GM19438 (cell line): Measurements from ENCODE around the gene HOXC10.

Source experiments
- ATAC-seq: cut with Tn5 transposase; IDR thresholded peaks from one replicate; pipeline ENCODE4 v1.9.1; 2021; ENCODE audit warnings: low read depth; ENCODE audit not compliant: unreplicated experiment

HOXC10 gene

DNA sequence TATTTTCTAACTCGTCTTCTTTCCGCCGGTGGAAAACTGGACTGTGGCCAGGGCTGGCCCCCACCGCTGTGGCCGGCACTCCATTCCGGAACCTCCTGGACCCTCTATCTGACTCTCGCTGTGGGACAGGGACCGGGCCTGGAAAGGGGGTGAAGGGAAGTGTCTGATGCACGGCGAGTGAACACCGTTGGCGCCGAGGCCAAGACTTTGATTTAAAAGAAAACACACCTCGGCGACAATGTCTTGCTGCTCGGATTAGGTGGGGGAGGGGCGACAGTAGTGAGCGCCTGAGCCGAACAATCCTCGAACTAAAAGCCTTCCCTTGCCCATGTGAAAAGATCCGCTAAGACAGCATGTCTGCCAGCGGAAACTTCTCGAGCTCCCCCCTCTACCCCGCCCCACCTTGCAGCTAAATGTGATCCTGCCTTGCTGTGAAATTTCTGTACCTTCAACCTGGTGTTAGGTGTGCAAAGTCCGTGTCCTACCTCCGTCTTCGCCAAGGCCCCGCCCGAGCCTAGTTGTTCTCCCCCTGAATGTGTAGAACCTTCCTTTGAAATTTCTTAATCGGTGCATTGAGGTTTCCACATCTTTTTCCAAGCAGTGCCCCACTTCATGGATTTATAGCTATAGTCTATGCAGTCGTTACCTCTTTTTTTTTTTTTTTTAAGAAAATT is 9.3 kb upstream of the HOXC10 start:
- no peak for ATAC-seq

- no peak for ATAC-seq
These were observed 8.6 kb upstream of the HOXC10 start for GRCh38 chr12:53976172-53976822.

DNA sequence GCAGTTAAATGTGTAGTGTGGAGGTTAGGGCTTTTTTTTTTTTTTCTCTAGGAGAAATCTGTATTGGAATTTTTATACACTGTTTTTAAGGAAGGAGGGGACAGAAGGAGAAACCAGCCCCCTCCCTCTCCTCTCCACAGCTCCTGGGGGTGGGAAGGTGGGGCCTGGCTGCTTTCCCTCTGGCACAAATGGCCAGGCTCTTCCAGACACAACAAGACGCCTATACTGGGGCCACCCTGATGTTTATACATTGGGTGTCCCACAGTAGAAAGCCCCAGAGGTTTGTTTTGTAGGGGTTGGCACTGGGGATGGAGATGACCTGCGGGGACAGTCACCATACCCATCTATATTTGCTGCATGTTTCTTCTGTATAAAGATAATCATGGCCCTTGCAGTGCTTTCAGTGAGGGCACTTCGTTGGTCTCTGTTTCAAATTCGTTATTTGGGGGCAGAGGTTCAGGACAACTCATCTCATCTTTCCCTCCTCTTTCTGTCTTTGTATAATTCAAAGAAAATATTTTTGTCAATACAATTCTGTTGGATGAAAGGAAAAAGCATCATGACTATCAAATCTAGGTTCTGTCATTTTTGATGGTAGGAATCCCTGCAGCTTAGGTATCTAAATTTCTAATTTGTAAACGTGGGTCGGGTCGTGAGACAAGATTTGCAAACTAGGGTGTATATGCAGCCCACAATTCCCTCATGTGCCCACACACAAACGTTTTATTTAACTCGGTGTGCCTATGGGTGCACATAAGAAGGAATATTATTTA is 7.9 kb upstream of the HOXC10 start:
- ATAC-seq: no peak

- ATAC-seq: no peak
These were observed 7.1 kb upstream of the HOXC10 start for GRCh38 chr12:53977596-53978445.

GRCh38 chr12:53978477-53979356 is 6.2 kb upstream of the HOXC10 start:
- ATAC-seq: no peak

DNA sequence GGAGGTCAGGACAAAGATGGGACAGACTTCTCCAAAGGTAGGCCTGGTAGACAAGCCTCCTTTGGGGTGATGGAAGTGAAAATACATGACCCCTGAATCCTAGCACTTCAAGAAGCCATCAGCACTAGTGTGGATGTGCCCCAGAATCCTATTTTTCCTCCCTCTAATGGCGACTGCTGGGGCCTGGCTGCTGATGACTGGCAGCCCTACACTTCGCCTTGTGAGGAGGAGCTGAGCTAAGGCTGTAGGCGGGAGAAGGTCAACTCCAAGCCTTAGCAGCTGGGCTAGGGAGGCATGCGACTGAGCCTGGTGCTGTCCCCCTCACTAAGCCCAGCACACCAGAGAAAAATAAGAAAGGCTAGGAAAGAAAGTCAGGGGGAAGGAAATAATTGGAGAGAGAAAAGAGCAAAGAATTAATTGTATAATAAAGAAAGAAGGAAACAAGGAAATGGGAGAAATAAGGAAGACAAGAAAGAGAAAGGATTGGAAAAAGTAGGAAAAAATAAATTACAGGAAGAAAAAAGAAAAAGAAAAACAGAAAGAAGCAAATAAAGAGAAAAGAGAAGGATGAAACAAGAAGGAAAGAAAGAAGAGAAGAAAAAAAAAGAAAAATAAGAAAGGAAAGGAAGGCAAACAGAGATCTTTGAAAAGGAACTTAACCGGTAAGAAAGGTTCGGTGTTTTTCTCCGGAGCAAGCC is 4.7 kb upstream of the HOXC10 start:
- ATAC-seq: no peak

DNA sequence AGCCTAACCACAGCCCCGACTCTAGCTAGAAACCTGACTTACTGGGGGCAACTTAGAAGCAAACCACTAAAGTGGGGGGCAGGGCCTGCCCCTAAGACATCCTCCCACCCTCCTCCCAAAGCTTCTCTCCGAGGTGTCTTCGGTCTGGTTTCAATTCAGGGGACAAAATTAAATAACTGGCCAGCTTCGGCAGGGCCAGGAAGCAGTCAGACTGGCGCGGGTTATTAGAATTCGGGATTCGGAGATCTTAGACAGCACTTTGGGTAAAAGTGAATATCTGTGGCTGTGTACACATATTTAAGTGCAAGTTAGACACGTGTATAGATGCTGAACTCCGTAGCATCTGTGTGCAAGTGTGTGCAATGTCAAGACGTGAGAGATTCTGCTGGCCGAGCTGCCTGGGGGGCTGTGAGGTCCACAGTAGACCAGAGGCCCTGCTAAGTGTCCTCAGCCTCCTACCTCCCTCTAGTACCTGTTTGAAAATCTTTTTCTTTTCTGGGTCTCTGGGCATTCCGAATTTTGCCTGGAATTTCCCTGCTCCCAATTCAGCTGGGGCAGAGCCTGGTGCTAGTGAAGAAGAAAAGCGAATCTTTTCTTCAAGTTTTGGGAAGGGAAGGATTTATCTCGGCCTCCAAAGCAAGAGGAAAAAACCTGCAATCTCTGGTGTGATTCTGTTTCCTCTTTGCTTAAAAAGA is 4.0 kb upstream of the HOXC10 start:
- no peak for ATAC-seq

GRCh38 chr12:53981634-53982565 is 3.0 kb upstream of the HOXC10 start:
- no peak for ATAC-seq

DNA sequence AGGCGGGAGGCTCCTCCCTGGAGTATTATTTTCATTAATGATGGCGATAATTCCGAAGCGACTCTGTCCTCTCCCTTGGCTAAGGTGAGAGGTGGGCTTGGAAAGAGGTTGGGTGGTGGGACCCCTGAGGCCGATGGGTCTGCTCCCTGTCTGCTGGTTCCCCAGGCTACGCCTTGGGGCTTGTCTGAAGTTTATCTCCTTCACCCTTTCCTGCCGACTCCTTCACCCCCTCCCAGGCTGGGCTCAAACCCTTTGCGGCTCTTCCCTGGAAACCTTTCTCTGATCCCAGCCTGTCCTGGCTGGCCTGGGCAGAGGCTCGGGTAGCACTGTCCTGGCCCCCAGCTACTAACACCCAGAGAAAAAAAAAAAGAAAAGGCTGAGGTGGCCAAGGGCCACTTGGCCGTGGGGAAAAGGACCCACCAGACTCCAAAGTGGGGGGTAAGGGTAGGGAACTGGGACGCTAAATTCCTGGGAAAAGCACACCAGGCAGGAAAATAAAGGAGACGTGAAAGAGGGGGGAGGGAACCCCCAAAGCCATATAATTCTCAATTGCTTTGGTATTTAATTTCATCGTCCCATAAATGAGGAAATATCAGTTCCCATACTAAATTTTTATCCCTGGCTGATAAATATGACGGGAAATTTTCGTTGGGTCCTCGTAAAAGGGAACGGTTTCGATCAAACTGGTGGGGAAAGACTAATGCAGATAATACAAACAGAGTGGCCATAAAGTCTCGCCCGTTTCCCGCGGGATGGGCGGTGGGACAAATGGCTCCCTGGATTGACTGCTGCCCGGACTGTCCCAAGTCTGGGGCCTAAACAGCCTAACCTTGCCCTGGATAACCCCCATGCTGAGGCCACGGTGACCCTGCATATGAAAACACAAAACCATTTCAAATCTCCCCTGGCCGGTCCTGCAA is 2.0 kb upstream of the HOXC10 start:
- ATAC-seq: no peak

DNA sequence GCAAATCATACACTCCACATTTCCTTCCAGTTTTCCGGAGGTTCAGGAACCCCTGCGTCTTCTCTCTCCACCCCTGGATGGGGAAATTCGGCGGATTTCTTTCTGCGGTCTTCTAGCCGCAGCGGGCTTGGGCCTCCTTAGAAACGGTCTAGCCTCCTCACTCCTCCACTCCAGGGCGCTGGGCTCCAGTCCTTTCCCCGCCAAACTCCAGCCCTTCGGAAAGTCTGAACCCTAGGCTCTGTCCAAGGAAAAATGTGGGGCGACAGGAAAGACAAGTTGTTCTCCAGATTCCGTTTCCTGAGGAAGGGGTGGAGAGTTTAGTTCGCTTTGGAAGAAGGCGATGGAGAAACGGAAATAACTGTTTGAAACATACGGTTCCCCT is 1.4 kb upstream of the HOXC10 start:
- no peak for ATAC-seq

DNA sequence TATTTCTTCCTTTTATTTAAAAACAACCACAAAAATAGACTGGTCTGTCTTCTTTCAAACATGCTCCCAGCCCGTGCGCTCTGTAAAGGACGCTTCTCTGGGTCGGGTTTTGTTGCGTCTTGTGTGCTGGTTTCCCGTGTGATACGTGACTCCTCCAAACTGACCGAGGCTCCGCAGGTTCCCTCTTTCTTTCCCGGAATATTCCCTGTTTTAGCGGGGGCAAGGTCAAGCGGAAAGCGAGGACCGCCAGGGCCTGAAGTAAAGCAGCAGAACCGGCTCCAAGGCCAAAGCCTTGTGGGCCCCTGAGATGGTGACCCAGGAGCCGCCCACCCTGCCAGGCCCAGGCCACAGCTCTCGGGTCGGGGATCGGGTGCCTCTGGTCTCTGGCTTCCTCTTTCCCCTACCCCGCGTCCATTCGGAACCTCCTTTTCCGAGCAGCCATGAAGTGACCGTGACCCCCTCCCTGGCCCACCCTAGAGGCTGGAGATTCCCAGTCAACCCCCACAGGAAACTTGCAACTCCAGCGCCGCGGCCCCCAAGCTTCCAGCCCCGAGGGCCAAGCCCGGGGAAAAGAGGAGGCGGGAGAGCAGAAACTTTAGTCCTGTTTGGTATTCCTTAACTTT is 885 bp upstream of the HOXC10 start:
- ATAC-seq: no peak

GRCh38 chr12:53985692-53985993 is 697 bp downstream of the HOXC10 start:
- ATAC-seq: no peak

GRCh38 chr12:53985994-53986685 is 1.2 kb downstream of the HOXC10 start:
- no peak for ATAC-seq

DNA sequence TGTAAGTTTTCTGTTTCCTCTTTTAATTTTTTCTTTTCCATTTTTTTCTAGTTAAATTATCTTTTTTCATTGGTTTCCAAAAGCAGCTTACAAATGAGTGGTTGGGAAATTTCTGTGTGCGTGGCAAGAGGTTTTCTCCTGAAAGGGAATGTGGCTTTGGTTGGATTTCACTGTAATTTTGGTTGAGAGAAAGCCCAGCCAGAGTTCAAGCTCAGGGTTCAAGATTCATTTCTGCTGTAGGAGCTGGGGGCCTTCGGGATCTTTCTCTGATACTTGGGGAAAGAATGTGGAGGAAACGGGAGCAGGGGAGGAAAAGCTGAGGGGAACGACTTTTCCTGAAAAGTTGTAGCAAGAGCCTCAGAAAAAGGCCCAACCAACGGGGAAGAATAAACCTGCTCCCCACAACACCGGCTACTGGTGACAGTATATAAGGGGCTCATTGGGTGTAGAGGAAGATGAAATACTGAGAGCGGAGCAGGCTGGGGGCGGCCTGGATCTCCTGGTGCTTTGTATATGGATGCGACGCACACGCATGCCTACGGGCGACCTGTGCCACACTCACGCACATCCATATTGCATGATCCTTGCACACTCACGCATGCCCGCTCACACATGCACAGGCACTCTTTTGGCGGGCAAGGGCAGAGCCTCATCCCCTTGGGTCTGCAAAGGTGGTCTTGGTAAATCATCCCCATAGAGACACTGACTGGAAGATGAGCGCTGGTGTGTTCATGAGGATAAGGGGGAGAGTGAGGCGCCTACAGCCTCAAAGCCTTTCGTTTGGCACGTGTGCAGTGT is 1.9 kb downstream of the HOXC10 start:
- ATAC-seq: no peak

GRCh38 chr12:53987787-53988230 is 2.9 kb downstream of the HOXC10 start:
- no peak for ATAC-seq
